Ishikawa (cell line): ENCODE measurements around the gene PKP3.

Source experiments
- CEBPB ChIP-seq: IDR thresholded peaks from 2 replicates; pipeline ENCODE4 v1.6.1; 2012
- CREB1 ChIP-seq: IDR thresholded peaks from 2 replicates; pipeline ENCODE4 v1.6.1; 2012; ENCODE audit warnings: low read depth
- EP300 ChIP-seq: IDR thresholded peaks from 2 replicates; pipeline ENCODE4 v1.6.1; 2012; ENCODE audit warnings: borderline replicate concordance
- FOXM1 ChIP-seq: IDR thresholded peaks from 2 replicates; pipeline ENCODE4 v1.6.1; 2012; ENCODE audit warnings: low read depth, borderline replicate concordance
- MAX ChIP-seq: IDR thresholded peaks from 2 replicates; pipeline ENCODE4 v1.6.1; 2012
- NFIC ChIP-seq: IDR thresholded peaks from 2 replicates; pipeline ENCODE4 v1.6.1; 2012
- RAD21 ChIP-seq: IDR thresholded peaks from 2 replicates; pipeline ENCODE4 v1.6.1; 2012; ENCODE audit warnings: low read depth
- REST ChIP-seq: IDR thresholded peaks from 2 replicates; pipeline ENCODE4 v1.6.1; 2012; ENCODE audit warnings: low read depth, mild to moderate bottlenecking
- TAF1 ChIP-seq: IDR thresholded peaks from 2 replicates; pipeline ENCODE4 v1.6.1; 2012; ENCODE audit warnings: low read depth, mild to moderate bottlenecking
- TCF12 ChIP-seq: IDR thresholded peaks from 2 replicates; pipeline ENCODE4 v1.6.1; 2012; ENCODE audit warnings: low read depth
- TEAD4 ChIP-seq: IDR thresholded peaks from 2 replicates; pipeline ENCODE4 v1.6.1; 2012
- USF1 ChIP-seq: IDR thresholded peaks from 2 replicates; pipeline ENCODE4 v1.6.1; 2012
- YY1 ChIP-seq: IDR thresholded peaks from 2 replicates; pipeline ENCODE4 v1.6.1; 2012; ENCODE audit warnings: low read depth
- ZBTB7A ChIP-seq: IDR thresholded peaks from 2 replicates; pipeline ENCODE4 v1.6.1; 2012; ENCODE audit warnings: low read depth

Gene PKP3

DNA sequence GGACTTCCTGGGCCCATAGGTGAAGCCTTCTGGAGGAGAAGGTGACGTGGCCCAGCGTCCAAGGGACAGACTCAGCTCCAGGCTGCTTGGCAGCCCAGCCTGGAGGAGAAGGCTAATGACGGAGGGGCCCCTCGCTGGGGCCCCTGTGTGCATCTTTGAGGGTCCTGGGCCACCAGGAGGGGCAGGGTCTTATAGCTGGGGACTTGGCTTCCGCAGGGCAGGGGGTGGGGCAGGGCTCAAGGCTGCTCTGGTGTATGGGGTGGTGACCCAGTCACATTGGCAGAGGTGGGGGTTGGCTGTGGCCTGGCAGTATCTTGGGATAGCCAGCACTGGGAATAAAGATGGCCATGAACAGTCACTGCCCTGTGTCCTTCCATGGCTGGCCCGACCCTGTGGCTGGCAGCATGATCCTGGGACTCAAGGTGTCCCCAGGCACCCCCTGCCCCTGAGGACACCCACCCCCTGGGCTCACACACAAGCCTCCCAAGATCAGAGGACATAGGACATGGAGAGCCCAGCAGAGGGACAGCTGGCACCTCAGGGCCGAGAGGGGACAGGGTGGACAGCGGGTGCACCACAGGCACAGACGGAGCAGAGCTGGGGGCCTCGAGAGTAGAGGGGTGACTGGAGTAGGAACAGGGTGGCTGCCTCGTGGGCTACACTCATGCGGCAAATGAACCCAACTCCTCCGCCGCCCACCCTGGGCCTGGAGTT lies 10.7 kb downstream of the PKP3 start:
- TF ChIP-seq TEAD4 (no peak), CREB1 (no peak)

GRCh38 chr11:405323-405953 lies 11.4 kb downstream of the PKP3 start:
- peak; percentile 21; the same call in 1 of the 2 replicates for TF ChIP-seq RAD21
- no peak for TF ChIP-seq CEBPB

DNA sequence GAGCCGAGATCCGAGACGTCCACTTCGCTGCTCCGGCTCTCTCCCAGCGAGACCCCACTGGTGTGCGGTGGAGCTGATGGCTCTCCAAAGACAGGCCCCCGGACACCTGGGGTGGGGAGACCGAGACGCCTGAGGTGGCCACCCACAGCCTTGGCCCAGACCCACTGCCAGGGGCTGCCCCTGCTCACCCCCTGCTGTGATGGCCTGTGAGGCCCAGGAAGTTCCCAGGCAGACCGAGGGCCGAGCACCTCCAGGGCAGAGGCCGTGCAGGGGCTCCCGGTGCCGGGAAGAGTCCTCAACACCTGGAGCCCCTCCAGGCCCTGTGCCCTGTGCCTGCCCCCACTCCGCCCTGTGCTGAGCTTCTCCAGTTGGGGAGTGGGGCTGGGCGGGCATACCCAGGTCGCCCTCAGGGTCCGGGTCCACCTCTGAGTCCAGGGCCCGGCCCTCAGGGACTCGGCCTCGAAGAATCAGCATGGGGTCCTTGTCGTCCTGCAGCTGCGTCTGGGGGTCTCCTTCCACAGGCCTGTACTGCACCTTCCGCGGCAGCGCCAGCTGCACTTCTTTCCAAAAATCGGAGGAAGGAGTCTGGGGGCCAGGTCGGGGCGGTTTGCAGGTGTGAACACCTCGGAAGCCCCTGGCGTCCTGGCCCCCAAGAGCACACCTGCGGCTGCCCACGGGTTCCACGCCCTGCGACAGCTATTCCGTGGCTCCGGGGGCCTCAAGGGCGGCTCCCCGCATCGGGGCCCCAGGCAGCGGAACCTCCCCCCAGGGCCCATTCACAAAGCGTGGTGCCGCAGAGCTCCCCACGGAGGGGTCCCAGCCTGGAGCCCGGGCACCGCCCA lies 12.2 kb downstream of the PKP3 start:
- TF ChIP-seq YY1 (no peak), ZBTB7A (peak; percentile 47; the same call in 1 of the 2 replicates)

DNA sequence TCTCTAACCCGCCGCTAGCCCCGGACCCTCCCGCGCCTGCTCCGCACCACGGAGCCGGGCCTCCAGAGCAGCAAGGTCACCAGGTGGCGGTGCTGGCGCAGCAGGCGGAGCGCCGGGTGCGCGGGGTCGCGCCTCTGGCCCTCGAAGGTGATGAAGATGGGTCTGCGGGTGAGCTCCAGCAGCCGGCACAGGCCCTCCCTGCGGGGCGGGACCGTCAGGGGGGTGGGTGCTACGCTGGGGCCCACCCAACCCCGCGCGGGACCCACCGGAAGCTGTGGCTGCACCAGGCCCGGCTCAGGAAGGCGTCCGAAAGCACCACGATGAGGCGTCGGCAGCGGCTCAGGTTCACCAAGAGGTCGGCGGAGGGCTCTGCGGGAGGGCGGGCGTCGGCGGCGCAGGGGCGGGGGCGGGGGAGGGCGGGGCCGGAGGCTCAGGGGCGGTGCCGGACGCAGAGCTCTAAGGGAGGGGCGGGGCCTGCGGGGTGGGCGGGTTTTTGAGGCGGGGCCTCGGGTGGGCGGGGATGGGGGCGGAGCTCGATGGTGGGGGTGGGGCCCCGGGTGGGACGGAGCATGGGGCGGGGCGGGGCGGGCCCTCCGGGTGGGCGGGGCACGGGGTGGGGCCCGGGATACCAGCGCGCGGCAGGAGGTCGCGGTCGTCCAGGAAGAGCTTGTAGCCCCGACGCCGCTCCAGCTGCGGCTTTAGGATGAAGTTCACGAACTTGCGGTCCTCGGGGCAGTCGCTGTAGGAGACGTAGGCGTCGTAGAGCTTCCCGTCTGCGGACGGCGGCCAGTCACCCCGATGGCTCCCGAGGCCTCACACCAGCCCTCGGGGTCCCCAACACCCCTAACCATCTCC lies 13.0 kb downstream of the PKP3 start:
- TF ChIP-seq MAX (0 out of 2 replicates have a peak, but pooled peaks have one; percentile 28), EP300 (no peak), CREB1 (no peak), FOXM1 (no peak), NFIC (no peak), RAD21 (peak; percentile 1; the same call in 1 of the 2 replicates), TCF12 (0 out of 2 replicates have a peak, but pooled peaks have one; percentile 2), YY1 (no peak)

GRCh38 chr11:407651-408123 lies 13.7 kb downstream of the PKP3 start:
- TF ChIP-seq NFIC (no peak), CREB1 (no peak)

GRCh38 chr11:408154-409007 lies 14.4 kb downstream of the PKP3 start:
- no peak for TF ChIP-seq RAD21
- TF ChIP-seq CEBPB, result no peak
- TF ChIP-seq ZBTB7A, result no peak
- no peak for TF ChIP-seq TEAD4
- TF ChIP-seq MAX, result no peak
- no peak for TF ChIP-seq EP300
- no peak for TF ChIP-seq REST
- no peak for TF ChIP-seq TCF12

DNA sequence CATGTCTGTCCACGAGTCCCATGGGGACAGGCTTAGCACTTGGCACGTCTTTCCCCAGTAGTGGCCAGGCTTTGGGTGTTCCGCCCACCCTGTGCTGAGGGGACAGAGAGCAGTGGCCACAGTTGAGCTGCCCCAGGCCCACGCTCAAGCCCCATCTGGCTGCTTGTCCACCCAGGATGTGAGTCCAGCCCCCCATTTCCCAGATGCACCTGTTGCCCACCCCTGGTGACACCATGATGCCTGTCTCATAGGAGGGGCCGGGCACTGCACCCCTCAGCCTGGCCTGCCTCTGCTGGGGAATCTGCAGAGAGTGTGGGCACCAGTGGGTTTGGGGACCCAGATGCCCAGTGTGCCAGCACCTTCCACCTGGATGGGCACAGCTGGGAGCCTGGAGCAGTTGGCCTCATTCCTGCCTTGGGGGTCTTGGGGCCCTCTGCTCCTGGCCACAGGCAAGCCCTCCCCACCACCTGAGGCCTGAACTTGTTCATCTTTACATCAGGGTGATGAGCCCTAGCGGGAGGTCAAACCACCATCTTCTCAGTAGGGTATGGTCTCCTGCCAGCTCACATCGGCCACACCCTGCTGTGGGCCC lies 15.1 kb downstream of the PKP3 start:
- TF ChIP-seq RAD21, result no peak
- no peak for TF ChIP-seq ZBTB7A
- TF ChIP-seq EP300, result no peak
- no peak for TF ChIP-seq USF1
- TF ChIP-seq TAF1, result no peak
- TF ChIP-seq YY1, result no peak
- TF ChIP-seq TEAD4, result no peak
- no peak for TF ChIP-seq TCF12
- TF ChIP-seq NFIC, result no peak
